ENCODE data around the gene SLC13A2.

The SLC13A2 gene

GRCh38 chr17:28492352-28493310 lies 19.2 kb downstream of the SLC13A2 start:
- no peak for DNase-seq (ENCODE audit: low read depth in 2 of 2)

GRCh38 chr17:28493460-28493859 lies 20.0 kb downstream of the SLC13A2 start:
- DNase-seq (ENCODE audit: low read depth in 2 of 2): no peak

- peak; percentile 53 to 62 for DNase-seq (ENCODE audit: low read depth in 2 of 2)
Measured at GRCh38 chr17:28494445-28495188, 21.2 kb downstream of the SLC13A2 start.

GRCh38 chr17:28495635-28496034 lies 22.2 kb downstream of the SLC13A2 start:
- no peak for DNase-seq (ENCODE audit: low read depth in 2 of 2)

- DNase-seq (ENCODE audit: low read depth in 2 of 2): no peak
Measured at GRCh38 chr17:28497931-28498330, 24.5 kb downstream of the SLC13A2 start.

- no peak for DNase-seq (ENCODE audit: low read depth in 2 of 2)
Measured at GRCh38 chr17:28498652-28499363, 25.4 kb downstream of the SLC13A2 start.

- no peak for DNase-seq (ENCODE audit: low read depth in 2 of 2)
Measured at GRCh38 chr17:28499364-28499664, 25.9 kb downstream of the SLC13A2 start.

GRCh38 chr17:28499684-28500357 lies 26.4 kb downstream of the SLC13A2 start:
- no peak for DNase-seq (ENCODE audit: low read depth in 2 of 2)

GRCh38 chr17:28500712-28501379 lies 27.4 kb downstream of the SLC13A2 start:
- DNase-seq (ENCODE audit: low read depth in 2 of 2): no peak

- no peak for DNase-seq (ENCODE audit: low read depth in 2 of 2)
Measured at GRCh38 chr17:28501421-28502284, 28.2 kb downstream of the SLC13A2 start.

GRCh38 chr17:28503420-28503819 lies 30.0 kb downstream of the SLC13A2 start:
- DNase-seq (ENCODE audit: low read depth in 2 of 2): no peak

GRCh38 chr17:28505986-28506665 lies 32.7 kb downstream of the SLC13A2 start, which contains the start of gene FOXN1:
Gene FOXN1, plus strand, starts transcription at chr17:28506348. Its CDS starts 17,622 bp downstream, at chr17:28523970.
- no peak for DNase-seq (ENCODE audit: low read depth in 2 of 2)

- DNase-seq (ENCODE audit: low read depth in 2 of 2): no peak
Measured at GRCh38 chr17:28506763-28507487, 33.5 kb downstream of the SLC13A2 start.

GRCh38 chr17:28507567-28508203 lies 34.2 kb downstream of the SLC13A2 start:
- no peak for DNase-seq (ENCODE audit: low read depth in 2 of 2)

- DNase-seq (ENCODE audit: low read depth in 2 of 2): no peak
Measured at GRCh38 chr17:28508211-28508724, 34.8 kb downstream of the SLC13A2 start.

- DNase-seq (ENCODE audit: low read depth in 2 of 2): no peak
Measured at GRCh38 chr17:28509789-28510188, 36.3 kb downstream of the SLC13A2 start.

GRCh38 chr17:28511858-28512461 lies 38.5 kb downstream of the SLC13A2 start:
- no peak for DNase-seq (ENCODE audit: low read depth in 2 of 2)

GRCh38 chr17:28513476-28513875 lies 40.0 kb downstream of the SLC13A2 start:
- DNase-seq (ENCODE audit: low read depth in 2 of 2): no peak

Measured in stimulated activated CD8-positive, alpha-beta memory T cell treated with anti-CD3 and anti-CD28 coated beads, Interleukin-7, amount 100 ng/mL, for 4 hours (primary cell).